GM12865 (cell line): ENCODE results near the gene MLF2.

Source experiments
- DNase-seq: peaks from one replicate; pipeline ENCODE4 v3.0.0; 2010; ENCODE audit warnings: low read depth
- H3K4me3 ChIP-seq: 2 replicates; pipeline ENCODE4 v1.5.1; 2011; ENCODE audit warnings: mild to moderate bottlenecking, low read depth, low read length, control low read depth
- CTCF ChIP-seq: IDR thresholded peaks from 2 replicates; pipeline ENCODE4 v1.5.1; 2011; ENCODE audit warnings: low read length, control low read depth, low read depth, inconsistent platforms; ENCODE audit not compliant: insufficient read depth; ENCODE audit errors: missing control alignments

Gene MLF2

GRCh38 chr12:6752921-6753771, at the start of gene MLF2:
Gene MLF2, minus strand, starts transcription at chr12:6753141. Its CDS starts 807 bp downstream, at chr12:6752334.
- H3K4me3 ChIP-seq: peak within 1 kb of the TSS; percentile 72
- peak; percentile 98 for DNase-seq
- TF ChIP-seq CTCF: peak; percentile 0

- TF ChIP-seq CTCF: no peak
- no peak for DNase-seq
- no peak overlapping the region for H3K4me3 ChIP-seq
Measured at GRCh38 chr12:6799147-6799546, 46.2 kb upstream of the MLF2 start.

GRCh38 chr12:6796576-6796975, 43.6 kb upstream of the MLF2 start:
- no peak for TF ChIP-seq CTCF

GRCh38 chr12:6795088-6795487, 42.1 kb upstream of the MLF2 start:
- no peak for TF ChIP-seq CTCF
- no peak for DNase-seq
- H3K4me3 ChIP-seq: no peak overlapping the region

More at GRCh38 chr12:6796576-6796975, 43.6 kb upstream of the MLF2 start:
- DNase-seq: no peak
- H3K4me3 ChIP-seq: no peak overlapping the region

- no peak for TF ChIP-seq CTCF
- peak; percentile 43 for DNase-seq
- H3K4me3 ChIP-seq: no peak overlapping the region
Measured at GRCh38 chr12:6792522-6793201, 39.7 kb upstream of the MLF2 start.

GRCh38 chr12:6791931-6792520, 39.1 kb upstream of the MLF2 start:
- TF ChIP-seq CTCF: no peak
- no peak for DNase-seq
- no peak overlapping the region for H3K4me3 ChIP-seq
